Measurements from ENCODE around the gene PCSK5. TPM values are rescaled to one million over a fixed set of nuclear protein-coding genes. Genes with fewer than 3 reads are reported as not detected.

The PCSK5 gene
- total and polyA plus RNA-seq, 2 donors (not counting 1 experiment from before 2014, with no cell fraction given) = 0.09 TPM; not detected in 1

- Mint-ChIP-seq H3K4me3 (no peak overlapping the region), H3K4me1 (no peaks in the 10 kb centered on the region), H3K27ac (no peak overlapping the region), H3K27me3 (no peaks in the 10 kb centered on the region), H3K9me3 (ENCODE audit: insufficient read depth) (no peaks in the 10 kb centered on the region)
- Histone ChIP-seq H3K9ac (ENCODE audit: low read length) (no peak overlapping the region), H3K79me2 (ENCODE audit: control insufficient read depth, insufficient read depth, low read length) (no peaks in the 10 kb centered on the region), H3K4me3 (ENCODE audit: control extremely low read depth in 1 of 5, extremely low read depth in 1 of 5, insufficient read depth in 1 of 5, low read depth in 2 of 5, low read length in 4 of 5) (no peak overlapping the region), H3K9me3 (ENCODE audit: control extremely low read depth in 1 of 3, control insufficient read depth in 2 of 3, insufficient read depth in 1 of 3, low read length in 2 of 3) (no peaks in the 10 kb centered on the region), H3K36me3 (replicated peaks in 1 of 2; ENCODE audit: control extremely low read depth in 1 of 2, control insufficient read depth in 1 of 2, extremely low read depth in 1 of 2, insufficient read depth in 2 of 2, low read length in 1 of 2) (no peaks in the 10 kb centered on the region), H2AFZ (ENCODE audit: insufficient read depth, low read depth, low read length, poor library complexity, severe bottlenecking) (no peak overlapping the region), H3K4me1 (ENCODE audit: control insufficient read depth in 2 of 2, insufficient read depth in 2 of 2, low read length in 2 of 2) (no peaks in the 10 kb centered on the region), H3K27ac (ENCODE audit: low read length in 2 of 2) (no peak overlapping the region), H3K4me2 (replicated peaks; ENCODE audit: low read depth, low read length, poor library complexity, severe bottlenecking) (no peak overlapping the region), H3K27me3 (replicated peaks in 1 of 4; ENCODE audit: control extremely low read depth in 1 of 4, control insufficient read depth in 3 of 4, insufficient read depth in 4 of 4, low read length in 3 of 4) (no peaks in the 10 kb centered on the region), H4K20me1 (ENCODE audit: control insufficient read depth, insufficient read depth, low read length, poor library complexity, severe bottlenecking) (no peaks in the 10 kb centered on the region)
- TF ChIP-seq EZH2 (IDR thresholded peaks at IDR 0.05; ENCODE audit: borderline replicate concordance, insufficient read depth, low read depth, low read length, poor library complexity, severe bottlenecking) = no peak
- ChIA-PET POLR2A (no interaction called here), CTCF (no interaction called here)
- no peak for DNase-seq
- no peak for ATAC-seq (ENCODE audit: low read depth)
- 100% methylated on average over 2 of the region's 3 CpGs for WGBS (ENCODE audit: insufficient coverage)
- intact Hi-C loops (cut with micrococcal nuclease) = no loop called here
Observed at GRCh38 chr9:76044266-76044819, 153.9 kb downstream of the PCSK5 start.

DNA sequence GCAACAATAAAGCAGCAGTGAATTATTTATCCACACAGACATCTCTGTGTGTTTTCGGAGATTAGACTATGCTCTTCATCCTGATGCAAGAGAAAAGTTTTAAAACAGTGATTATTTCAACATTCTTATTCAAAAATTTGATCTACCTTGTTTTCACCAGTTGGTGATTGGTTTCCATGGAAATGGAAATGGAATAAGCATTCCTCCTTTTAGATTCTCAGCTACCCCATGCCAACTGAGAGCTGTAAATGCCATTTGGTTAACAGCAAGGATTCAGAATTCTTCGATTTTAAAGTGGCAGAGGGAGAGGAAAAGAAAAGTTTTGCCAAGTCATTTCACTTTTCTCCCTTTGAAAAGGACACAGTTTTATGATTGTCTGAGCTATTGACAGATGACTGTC is 154.7 kb downstream of the PCSK5 start:
- POLR2A ChIA-PET = no interaction called here
- Histone ChIP-seq H3K4me2 (replicated peaks; ENCODE audit: low read depth, low read length, poor library complexity, severe bottlenecking) (no peak overlapping the region), H3K9ac (ENCODE audit: low read length) (no peak overlapping the region), H3K9me3 (ENCODE audit: control extremely low read depth in 1 of 3, control insufficient read depth in 2 of 3, insufficient read depth in 1 of 3, low read length in 2 of 3) (no peaks in the 10 kb centered on the region), H3K27ac (ENCODE audit: low read length in 2 of 2) (no peak overlapping the region), H3K4me1 (ENCODE audit: control insufficient read depth in 2 of 2, insufficient read depth in 2 of 2, low read length in 2 of 2) (no peaks in the 10 kb centered on the region), H3K4me3 (ENCODE audit: control extremely low read depth in 1 of 5, extremely low read depth in 1 of 5, insufficient read depth in 1 of 5, low read depth in 2 of 5, low read length in 4 of 5) (no peak overlapping the region), H3K79me2 (ENCODE audit: control insufficient read depth, insufficient read depth, low read length) (no peaks in the 10 kb centered on the region), H3K36me3 (replicated peaks in 1 of 2; ENCODE audit: control extremely low read depth in 1 of 2, control insufficient read depth in 1 of 2, extremely low read depth in 1 of 2, insufficient read depth in 2 of 2, low read length in 1 of 2) (no peaks in the 10 kb centered on the region), H4K20me1 (ENCODE audit: control insufficient read depth, insufficient read depth, low read length, poor library complexity, severe bottlenecking) (no peaks in the 10 kb centered on the region), H3K27me3 (replicated peaks in 1 of 4; ENCODE audit: control extremely low read depth in 1 of 4, control insufficient read depth in 3 of 4, insufficient read depth in 4 of 4, low read length in 3 of 4) (no peaks in the 10 kb centered on the region), H2AFZ (ENCODE audit: insufficient read depth, low read depth, low read length, poor library complexity, severe bottlenecking) (no peak overlapping the region)
- CTCF ChIA-PET = no interaction called here
- no CpG with 5 or more reads among the region's 2 CpGs for WGBS (ENCODE audit: insufficient coverage)
- ATAC-seq (ENCODE audit: low read depth) (no peak), DNase-seq (no peak)
- Mint-ChIP-seq H3K9me3 (ENCODE audit: insufficient read depth) (no peaks in the 10 kb centered on the region), H3K27me3 (no peaks in the 10 kb centered on the region), H3K4me1 (no peaks in the 10 kb centered on the region), H3K4me3 (no peak overlapping the region), H3K27ac (no peak overlapping the region)
- TF ChIP-seq EZH2 (IDR thresholded peaks at IDR 0.05; ENCODE audit: borderline replicate concordance, insufficient read depth, low read depth, low read length, poor library complexity, severe bottlenecking) = no peak
- no peak for TF ChIP-seq CTCF (IDR thresholded peaks at IDR 0.05)
- intact Hi-C loops (cut with micrococcal nuclease) = no loop called here
